Fibroblast of skin of abdomen (primary cell): ENCODE results near the gene SSX2B. TPM values are rescaled to one million over a fixed set of nuclear protein-coding genes. Genes with fewer than 3 reads are reported as not detected.
"Not testable (repeated sequence)": the region's sequence is repeated elsewhere in the genome, so short reads cannot be mapped to it uniquely, and the experiment has no call there.

ENCODE experiments used
- DNase-seq: peaks from one replicate; pipeline ENCODE4 v3.0.0-alpha.2; 2013
- polyA plus RNA-seq, 2 experiments: library from polyadenylated mRNA; unstranded; fragments of 120-200 nt; gene quantifications; one replicate each; pipeline ENCODE4 v1.2.1, GENCODE V29; 2013; ENCODE audit not compliant: insufficient read length in 2 of 2

SSX2B gene, protein sequence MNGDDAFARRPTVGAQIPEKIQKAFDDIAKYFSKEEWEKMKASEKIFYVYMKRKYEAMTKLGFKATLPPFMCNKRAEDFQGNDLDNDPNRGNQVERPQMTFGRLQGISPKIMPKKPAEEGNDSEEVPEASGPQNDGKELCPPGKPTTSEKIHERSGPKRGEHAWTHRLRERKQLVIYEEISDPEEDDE
- polyA plus RNA-seq (2013, experiment 1 of 2; ENCODE audit: insufficient read length), result not detected
- not detected for polyA plus RNA-seq (2013, experiment 2 of 2; ENCODE audit: insufficient read length)

DNA sequence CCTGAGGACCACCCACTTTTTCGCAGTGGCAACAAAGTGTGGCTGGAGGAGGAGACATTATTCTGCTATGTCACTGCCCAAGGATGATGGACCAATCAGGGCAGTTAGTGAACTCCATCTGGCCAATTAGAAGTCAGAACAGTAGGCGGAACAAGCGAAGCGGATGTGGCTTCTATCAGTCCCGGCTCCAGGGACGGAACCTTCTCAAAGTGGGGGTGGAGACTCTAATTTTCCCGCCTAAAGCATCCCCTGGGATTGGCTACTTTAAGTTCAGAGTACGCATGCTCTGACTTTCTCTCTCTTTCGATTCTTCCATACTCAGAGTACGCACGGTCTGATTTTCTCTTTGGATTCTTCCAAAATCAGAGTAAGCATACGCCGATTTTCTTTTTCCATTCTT, at the start of gene SSX2B:
TSS of gene SSX2B (plus strand) at position 301 of the 400 bp plus-strand sequence. CDS start 1,429 bp downstream, outside the sequence.
- not testable (repeated sequence) for DNase-seq

DNA sequence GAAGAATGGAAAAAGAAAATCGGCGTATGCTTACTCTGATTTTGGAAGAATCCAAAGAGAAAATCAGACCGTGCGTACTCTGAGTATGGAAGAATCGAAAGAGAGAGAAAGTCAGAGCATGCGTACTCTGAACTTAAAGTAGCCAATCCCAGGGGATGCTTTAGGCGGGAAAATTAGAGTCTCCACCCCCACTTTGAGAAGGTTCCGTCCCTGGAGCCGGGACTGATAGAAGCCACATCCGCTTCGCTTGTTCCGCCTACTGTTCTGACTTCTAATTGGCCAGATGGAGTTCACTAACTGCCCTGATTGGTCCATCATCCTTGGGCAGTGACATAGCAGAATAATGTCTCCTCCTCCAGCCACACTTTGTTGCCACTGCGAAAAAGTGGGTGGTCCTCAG, 44.0 kb upstream of the SSX2B start, which contains the start of gene SSX2:
TSS of gene SSX2 (minus strand) at position 101 of the 400 bp plus-strand sequence. CDS start 1,429 bp downstream, outside the sequence.
- DNase-seq, result not testable (repeated sequence)

DNA sequence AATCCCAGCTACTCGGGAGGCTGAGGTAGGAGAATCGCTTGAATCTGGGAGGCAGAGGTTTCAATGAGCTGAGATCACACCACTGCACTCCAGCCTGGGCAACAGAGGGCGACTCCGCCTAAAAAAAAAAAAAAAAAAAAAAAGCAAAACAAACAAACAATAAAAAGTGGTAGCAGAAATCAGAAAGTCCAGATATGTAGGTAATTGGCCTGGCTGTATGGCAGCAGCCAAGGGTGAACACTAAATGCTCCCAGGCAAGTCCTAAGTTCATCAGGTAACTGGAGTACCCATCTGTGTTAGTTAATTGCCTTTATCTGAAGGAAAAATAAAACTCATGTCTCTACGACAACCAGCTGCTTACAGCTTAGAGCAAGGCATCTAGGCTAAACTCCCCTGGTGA, 14.9 kb downstream of the SSX2B start:
- DNase-seq, result not testable (repeated sequence)

DNA sequence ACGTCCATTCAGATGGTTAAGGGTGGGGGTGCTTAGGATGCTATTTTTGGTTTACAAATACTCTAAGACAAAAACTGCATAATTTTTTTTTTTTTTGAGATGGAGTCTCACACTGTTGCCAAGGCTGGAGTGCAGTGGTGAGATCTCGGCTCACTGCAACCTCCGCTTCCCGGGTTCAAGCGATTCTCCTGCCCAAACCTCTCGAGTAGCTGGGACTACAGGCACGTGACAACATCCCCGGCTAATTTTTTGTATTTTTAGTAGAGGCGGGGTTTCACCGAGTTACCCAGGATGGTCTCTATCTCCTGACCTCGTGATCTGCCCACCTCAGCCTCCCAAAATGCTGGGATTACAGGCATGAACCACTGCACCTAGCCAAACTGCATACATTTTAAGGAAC, 22.5 kb downstream of the SSX2B start:
- not testable (repeated sequence) for DNase-seq

DNA sequence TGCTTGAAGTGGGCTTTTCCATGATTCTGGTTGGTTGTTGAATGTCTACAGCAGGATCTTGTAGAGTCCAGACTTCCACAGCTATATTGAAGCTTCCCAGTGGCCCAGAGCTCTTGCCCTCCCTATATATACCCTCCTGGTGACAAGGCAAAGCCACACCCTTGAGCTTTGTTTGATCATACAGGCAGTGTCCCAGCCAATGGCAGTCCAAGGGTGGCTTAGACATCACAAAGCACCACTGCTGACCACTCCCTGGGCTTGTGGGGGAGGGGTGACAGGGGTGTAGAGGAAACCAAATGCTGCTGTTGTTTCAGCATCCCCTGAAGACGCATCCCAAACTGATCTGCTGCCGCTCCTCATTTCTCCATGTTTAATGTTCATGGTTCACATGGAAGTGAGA, 46.3 kb downstream of the SSX2B start, which contains the start of gene SPANXN5:
TSS of gene SPANXN5 (minus strand) at position 101 of the 400 bp plus-strand sequence. CDS start at position 22, 79 bp downstream.
- DNase-seq, result not testable (repeated sequence)

DNA sequence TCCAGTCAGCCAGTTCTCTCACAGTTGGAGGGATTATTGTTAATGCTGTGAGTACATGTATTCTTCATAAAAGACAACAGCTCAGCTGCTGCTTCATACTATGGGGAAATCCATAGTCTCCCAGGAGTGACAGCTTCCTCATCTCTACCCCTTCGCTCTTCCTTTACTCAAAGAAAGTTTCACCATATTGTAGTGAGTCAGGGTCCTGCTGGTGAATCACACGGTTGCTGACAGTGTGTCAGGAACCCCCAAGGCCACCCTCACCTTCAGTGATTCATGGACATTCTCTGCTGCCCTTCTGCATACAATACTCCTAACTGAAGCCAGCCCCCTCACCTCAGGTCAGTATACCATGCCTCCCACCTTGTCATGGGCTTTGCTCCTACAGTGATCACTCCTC, 53.8 kb downstream of the SSX2B start:
- DNase-seq, result not testable (repeated sequence)
